Measurements from ENCODE around the gene AMN. TPM values are rescaled to one million over a fixed set of nuclear protein-coding genes. Genes with fewer than 3 reads are reported as not detected.

AMN gene
- total RNA-seq, 2 experiments from 2014 or later: 0.17 TPM; not detected in 1

DNA sequence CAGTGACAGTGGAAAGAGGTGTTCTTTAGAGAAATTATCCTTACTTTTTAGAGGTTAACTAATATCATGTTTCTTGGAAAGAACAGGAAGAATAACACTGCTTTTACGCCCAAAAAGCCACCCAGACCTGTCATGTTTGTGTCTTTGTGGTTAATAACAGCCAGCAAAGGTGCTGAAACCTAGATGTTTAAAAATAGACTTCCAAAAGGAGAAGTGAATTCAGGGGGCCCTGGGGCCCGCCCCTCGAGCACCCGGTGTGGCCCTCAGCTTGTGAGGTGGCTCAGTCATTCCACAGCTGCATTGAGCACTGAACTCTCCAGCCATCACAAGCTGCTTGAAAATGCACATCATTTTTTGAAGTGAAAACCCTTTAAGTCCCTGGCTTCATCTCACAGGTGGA, 20.8 kb upstream of the AMN start:
- POLR2A ChIA-PET: no interaction called here
- Mint-ChIP-seq H3K36me3 (peaks cover 48% of the 10 kb centered on the region), H3K27ac (peak overlapping the region; percentile 72), H3K4me3 (no peak overlapping the region), H3K27me3 (no peaks in the 10 kb centered on the region), H3K9me3 (no peaks in the 10 kb centered on the region), H3K4me1 (ENCODE audit: low read depth) (peaks cover 14% of the 10 kb centered on the region)
- CTCF ChIA-PET: no interaction called here
- intact Hi-C loops (cut with micrococcal nuclease): no loop called here
- DNase-seq: no peak

DNA sequence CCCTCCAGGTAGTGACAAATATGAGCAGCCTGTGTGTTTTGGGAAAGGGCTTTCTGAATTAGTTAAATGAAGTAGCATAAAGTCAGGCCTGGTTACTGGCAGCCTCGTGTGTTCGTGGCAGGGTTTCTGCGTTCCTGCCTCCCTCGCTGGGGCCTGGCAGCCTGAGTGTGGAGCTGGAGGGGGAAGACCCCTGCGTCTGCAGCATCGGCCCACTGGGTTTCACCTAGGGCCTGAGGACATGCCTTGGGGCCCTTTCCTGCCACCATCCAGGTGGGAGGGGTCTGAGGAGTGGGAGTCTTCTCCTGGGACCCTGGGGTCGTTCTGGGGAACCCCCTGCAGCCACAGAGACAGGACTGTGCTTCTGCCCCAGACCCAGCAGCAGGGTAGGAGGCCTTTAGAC, 20.4 kb upstream of the AMN start:
- ChIA-PET POLR2A (no interaction called here), CTCF (no interaction called here)
- no peak for DNase-seq
- no peaks in the 10 kb centered on the region for H3K9me3 Mint-ChIP-seq
- peaks cover 14% of the 10 kb centered on the region for H3K4me1 Mint-ChIP-seq (ENCODE audit: low read depth)
- H3K27me3 Mint-ChIP-seq: no peaks in the 10 kb centered on the region
- H3K4me3 Mint-ChIP-seq: no peak overlapping the region
- H3K27ac Mint-ChIP-seq: no peak overlapping the region
- H3K36me3 Mint-ChIP-seq: peaks cover 50% of the 10 kb centered on the region
- intact Hi-C loops (cut with micrococcal nuclease): no loop called here

DNA sequence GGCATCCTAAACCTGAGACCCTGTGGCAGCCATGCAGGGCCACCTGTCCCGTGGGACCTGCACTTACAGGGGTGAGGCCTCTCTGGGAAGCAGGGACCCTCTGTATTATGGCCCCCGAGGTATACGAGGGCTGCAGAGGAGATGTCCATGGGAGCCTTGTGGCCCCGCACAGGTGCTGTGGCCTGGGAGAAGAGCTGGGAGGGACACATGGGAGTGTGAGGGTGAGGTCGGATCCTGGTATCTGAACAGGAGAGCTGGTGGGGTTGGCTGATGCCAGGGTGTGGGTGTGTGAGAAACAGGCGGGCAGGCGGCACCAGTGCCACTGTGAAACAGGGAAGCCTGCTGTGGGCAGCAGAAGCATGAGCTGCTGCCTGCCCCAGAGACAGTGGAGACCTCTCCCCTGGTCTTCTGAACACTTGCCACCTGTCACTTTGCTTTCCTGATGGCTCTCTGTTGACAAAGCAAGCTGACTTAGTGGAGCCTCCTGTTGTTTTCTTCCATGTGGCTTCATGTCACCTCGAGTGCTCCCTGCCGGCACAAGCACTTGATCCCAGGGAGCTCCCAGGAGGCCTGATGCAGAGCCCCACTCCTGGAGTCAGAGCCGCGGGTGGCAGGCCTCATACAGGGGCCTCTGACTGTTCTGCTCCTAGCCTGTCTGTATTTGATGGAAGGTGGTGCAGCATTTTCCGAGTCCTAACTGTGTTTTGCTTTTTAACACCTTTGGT, 19.8 kb upstream of the AMN start:
- Mint-ChIP-seq H3K27ac (peak overlapping the region; percentile 9), H3K4me1 (ENCODE audit: low read depth) (peaks cover 14% of the 10 kb centered on the region), H3K4me3 (no peak overlapping the region), H3K27me3 (no peaks in the 10 kb centered on the region), H3K9me3 (no peaks in the 10 kb centered on the region), H3K36me3 (peaks cover 49% of the 10 kb centered on the region)
- intact Hi-C loops (cut with micrococcal nuclease): no loop called here
- CTCF ChIA-PET: no interaction called here
- DNase-seq: no peak
- POLR2A ChIA-PET: no interaction called here

DNA sequence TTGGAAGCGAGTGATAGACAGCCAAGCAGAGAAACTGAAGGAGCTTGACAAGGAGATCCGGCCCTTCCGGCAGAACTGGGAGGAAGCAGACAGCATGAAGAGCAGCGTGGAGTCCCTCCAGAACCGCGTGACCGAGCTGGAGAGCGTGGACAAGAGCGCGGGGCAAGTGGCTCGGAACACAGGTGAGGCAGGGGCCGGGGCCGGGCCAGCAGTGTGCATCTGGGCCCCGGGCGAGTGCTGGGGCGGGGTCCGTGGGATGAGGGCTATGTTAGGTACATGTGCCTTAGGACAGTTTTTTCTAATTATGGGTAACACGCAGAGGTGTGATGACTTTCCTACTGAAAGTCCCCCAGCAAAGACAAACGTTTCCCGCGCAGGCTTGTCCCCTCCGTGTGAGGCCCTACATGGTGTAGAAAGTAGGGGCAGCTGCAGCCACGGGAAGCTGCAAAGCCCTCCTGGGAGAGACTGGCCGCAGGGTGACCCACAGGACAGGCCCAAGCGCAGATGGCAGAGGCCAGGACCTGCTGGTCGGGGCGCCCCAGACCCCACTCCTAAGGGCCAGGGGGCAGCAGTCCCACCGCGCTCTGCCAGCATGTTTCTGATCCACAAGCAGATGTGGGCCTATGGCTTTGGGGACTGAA, 19.1 kb upstream of the AMN start:
- no peak overlapping the region for H3K4me3 Mint-ChIP-seq
- H3K9me3 Mint-ChIP-seq: no peaks in the 10 kb centered on the region
- H3K4me1 Mint-ChIP-seq (ENCODE audit: low read depth): peaks cover 11% of the 10 kb centered on the region
- ChIA-PET POLR2A (no interaction called here), CTCF (no interaction called here)
- no peaks in the 10 kb centered on the region for H3K27me3 Mint-ChIP-seq
- H3K27ac Mint-ChIP-seq: peak overlapping the region; percentile 47
- DNase-seq: no peak
- peaks cover 49% of the 10 kb centered on the region for H3K36me3 Mint-ChIP-seq
- intact Hi-C loops (cut with micrococcal nuclease): no loop called here

DNA sequence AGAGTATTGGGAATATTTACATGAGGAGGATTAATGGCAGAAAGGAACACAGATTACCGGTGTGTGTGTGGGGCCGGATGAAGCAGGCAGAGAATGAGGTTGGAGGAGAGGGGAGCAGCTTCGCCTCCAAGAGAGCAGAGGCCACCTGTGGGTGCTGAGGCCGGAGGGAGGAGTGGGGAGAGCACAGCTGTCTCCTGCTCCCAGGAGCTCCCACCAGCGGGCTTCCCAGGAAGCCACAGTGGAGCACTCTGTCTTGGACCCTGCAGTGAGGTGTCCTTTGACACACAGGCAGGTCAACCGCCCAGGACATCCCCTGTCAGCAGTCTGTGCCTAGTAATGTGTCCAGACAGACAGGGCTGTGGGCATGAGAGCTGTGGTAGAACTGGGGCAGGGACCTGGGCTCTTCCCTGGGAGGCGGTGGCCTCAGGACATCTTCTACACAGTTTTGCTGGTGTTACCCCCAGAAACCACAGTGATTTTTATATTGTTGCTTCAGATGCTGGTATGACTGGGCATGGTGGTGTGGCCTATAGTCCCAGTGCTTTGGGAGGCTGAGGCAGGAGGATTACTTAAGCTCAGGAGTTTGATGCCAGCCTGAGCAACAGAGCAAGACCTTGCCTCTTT, 18.5 kb upstream of the AMN start:
- peaks cover 45% of the 10 kb centered on the region for H3K36me3 Mint-ChIP-seq
- no peaks in the 10 kb centered on the region for H3K9me3 Mint-ChIP-seq
- ChIA-PET CTCF (no interaction called here), POLR2A (no interaction called here)
- H3K27me3 Mint-ChIP-seq: no peaks in the 10 kb centered on the region
- peak overlapping the region; percentile 47 for H3K27ac Mint-ChIP-seq
- H3K4me1 Mint-ChIP-seq (ENCODE audit: low read depth): peaks cover 7% of the 10 kb centered on the region
- H3K4me3 Mint-ChIP-seq: no peak overlapping the region
- intact Hi-C loops (cut with micrococcal nuclease): no loop called here
- DNase-seq: no peak

DNA sequence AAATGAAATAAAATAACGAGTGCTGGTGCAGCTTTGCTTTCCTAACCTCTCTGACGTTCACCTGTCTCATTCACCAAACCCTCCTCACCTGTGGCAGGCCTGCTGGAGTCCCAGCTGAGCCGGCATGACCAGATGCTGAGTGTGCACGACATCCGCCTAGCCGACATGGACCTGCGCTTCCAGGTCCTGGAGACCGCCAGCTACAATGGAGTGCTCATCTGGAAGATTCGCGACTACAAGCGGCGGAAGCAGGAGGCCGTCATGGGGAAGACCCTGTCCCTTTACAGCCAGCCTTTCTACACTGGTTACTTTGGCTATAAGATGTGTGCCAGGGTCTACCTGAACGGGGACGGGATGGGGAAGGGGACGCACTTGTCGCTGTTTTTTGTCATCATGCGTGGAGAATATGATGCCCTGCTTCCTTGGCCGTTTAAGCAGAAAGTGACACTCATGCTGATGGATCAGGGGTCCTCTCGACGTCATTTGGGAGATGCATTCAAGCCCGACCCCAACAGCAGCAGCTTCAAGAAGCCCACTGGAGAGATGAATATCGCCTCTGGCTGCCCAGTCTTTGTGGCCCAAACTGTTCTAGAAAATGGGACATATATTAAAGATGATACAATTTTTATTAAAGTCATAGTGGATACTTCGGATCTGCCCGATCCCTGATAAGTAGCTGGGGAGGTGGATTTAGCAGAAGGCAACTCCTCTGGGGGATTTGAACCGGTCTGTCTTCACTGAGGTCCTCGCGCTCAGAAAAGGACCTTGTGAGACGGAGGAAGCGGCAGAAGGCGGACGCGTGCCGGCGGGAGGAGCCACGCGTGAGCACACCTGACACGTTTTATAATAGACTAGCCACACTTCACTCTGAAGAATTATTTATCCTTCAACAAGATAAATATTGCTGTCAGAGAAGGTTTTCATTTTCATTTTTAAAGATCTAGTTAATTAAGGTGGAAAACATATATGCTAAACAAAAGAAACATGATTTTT, 17.1 kb upstream of the AMN start:
- peak overlapping the region; percentile 33 for H3K27ac Mint-ChIP-seq
- H3K36me3 Mint-ChIP-seq: peaks cover 45% of the 10 kb centered on the region
- peaks cover 7% of the 10 kb centered on the region for H3K4me1 Mint-ChIP-seq (ENCODE audit: low read depth)
- intact Hi-C loops (cut with micrococcal nuclease): no loop called here
- DNase-seq: no peak
- POLR2A ChIA-PET: no interaction called here
- H3K4me3 Mint-ChIP-seq: no peak overlapping the region
- no peaks in the 10 kb centered on the region for H3K9me3 Mint-ChIP-seq
- CTCF ChIA-PET: interaction anchor here (1.9 kb wide), 1 partner anchor 211 kb away, joined by 5 read pairs; no protein-coding TSS in a partner anchor
- H3K27me3 Mint-ChIP-seq: no peaks in the 10 kb centered on the region

DNA sequence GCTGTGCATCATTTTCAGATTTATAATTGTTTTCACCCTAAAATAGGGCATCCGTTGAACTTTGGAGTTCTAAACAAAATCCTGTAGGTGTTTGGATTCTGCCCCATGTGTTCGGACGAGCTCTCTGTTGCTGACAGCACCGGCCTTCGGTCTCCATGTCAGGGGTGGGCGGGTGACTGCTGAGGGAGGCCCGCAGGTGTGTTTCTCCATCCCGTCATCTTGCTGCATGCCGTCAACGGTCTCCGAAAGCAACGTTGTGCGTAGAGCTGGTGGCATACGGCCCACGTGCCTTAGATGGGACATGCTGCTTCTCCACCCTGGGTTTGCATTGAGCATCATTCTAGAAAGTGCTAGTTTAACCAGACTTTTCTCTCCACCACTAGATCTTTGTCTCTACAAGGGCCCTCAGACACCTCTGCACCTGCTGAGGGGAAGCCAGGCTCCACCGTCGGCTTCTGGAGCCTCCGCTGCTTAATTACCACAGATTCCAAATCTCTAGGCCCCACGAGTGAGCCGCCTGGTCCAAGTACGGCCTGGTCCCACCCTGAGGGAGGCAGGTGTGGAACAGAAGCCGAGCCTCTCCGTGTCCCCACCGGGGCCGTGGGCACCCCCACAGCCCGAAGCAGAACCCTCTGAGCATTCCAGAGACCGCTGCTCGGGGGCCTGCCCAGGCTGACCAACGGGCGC, 15.7 kb upstream of the AMN start:
- no peak overlapping the region for H3K4me3 Mint-ChIP-seq
- H3K27ac Mint-ChIP-seq: no peak overlapping the region
- CTCF ChIA-PET: interaction anchor here (1.9 kb wide), 1 partner anchor 212 kb away, joined by 5 read pairs; no protein-coding TSS in a partner anchor
- H3K9me3 Mint-ChIP-seq: no peaks in the 10 kb centered on the region
- POLR2A ChIA-PET: no interaction called here
- no peak for DNase-seq
- H3K36me3 Mint-ChIP-seq: peaks cover 36% of the 10 kb centered on the region
- no peaks in the 10 kb centered on the region for H3K27me3 Mint-ChIP-seq
- intact Hi-C loops (cut with micrococcal nuclease): no loop called here
- no peaks in the 10 kb centered on the region for H3K4me1 Mint-ChIP-seq (ENCODE audit: low read depth)

DNA sequence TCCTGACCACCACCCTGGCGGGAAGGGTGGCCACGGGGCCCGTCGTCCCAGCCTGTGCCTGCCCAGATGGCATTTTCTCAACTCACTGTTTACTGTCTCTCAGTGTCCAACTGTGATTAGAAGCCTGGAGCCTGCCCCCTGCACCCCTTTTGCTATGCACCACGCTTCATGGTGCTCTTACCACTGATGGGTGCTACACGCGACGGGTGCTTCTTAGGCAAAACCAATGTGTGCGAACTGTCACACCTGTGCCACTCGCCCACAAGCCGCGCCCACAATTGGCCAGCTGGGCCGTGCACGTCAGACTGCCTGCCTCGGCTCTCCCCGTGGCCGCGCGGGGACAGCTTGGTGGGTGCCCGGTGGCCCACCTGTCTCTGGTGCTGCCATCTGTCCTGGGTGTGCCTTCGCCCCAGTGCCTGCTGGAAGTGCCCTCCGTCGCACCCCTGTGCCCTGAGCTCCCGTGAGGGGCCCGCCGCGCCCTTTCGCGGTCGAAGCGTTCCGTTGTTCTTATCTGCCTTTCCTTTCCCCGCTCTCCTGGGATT, 15.1 kb upstream of the AMN start:
- H3K27ac Mint-ChIP-seq: no peak overlapping the region
- intact Hi-C loops (cut with micrococcal nuclease): no loop called here
- no peaks in the 10 kb centered on the region for H3K4me1 Mint-ChIP-seq (ENCODE audit: low read depth)
- ChIA-PET POLR2A (no interaction called here), CTCF (no interaction called here)
- no peaks in the 10 kb centered on the region for H3K9me3 Mint-ChIP-seq
- no peak for DNase-seq
- H3K36me3 Mint-ChIP-seq: peaks cover 36% of the 10 kb centered on the region
- no peak overlapping the region for H3K4me3 Mint-ChIP-seq
- H3K27me3 Mint-ChIP-seq: no peaks in the 10 kb centered on the region

DNA sequence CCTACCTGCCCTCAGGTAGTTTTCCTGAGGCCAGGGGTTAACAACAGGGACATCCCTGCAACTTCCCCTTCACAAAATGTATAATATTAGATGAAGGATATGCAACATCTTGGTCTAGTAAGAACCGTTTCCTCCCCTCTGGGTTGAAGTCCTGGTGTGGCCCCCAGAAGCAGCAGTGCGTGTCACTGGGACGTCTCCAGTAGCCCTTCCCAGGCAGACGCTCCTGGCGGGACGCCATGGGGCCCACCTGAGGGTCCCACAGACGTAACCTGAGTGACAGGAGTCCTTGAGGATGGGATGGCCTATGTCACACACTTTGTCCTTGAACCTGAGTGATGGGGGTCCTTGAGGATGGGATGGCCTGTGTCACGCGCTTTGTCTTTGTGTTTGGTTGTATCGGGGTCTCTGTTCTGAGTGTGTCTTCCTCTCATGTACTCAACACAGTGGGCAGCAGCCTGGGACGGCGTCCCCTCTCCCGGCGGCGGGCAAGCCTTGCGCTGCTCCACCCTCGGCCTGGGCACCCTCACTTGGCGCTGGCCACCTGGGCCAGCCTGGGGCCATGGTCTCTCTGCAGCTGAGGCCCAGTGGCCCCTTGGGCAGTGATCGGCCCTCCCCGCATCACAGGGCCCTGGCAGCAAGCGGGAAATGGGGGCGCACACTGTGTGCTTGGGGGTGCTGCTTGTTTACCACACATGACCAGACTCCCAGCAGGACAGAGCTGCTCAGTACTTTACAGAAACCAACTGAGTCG, 14.3 kb upstream of the AMN start:
- POLR2A ChIA-PET: no interaction called here
- Mint-ChIP-seq H3K9me3 (no peaks in the 10 kb centered on the region), H3K4me3 (no peak overlapping the region), H3K4me1 (ENCODE audit: low read depth) (no peaks in the 10 kb centered on the region), H3K27ac (no peak overlapping the region), H3K27me3 (no peaks in the 10 kb centered on the region), H3K36me3 (peaks cover 29% of the 10 kb centered on the region)
- DNase-seq: no peak
- intact Hi-C loops (cut with micrococcal nuclease): no loop called here
- CTCF ChIA-PET: no interaction called here

DNA sequence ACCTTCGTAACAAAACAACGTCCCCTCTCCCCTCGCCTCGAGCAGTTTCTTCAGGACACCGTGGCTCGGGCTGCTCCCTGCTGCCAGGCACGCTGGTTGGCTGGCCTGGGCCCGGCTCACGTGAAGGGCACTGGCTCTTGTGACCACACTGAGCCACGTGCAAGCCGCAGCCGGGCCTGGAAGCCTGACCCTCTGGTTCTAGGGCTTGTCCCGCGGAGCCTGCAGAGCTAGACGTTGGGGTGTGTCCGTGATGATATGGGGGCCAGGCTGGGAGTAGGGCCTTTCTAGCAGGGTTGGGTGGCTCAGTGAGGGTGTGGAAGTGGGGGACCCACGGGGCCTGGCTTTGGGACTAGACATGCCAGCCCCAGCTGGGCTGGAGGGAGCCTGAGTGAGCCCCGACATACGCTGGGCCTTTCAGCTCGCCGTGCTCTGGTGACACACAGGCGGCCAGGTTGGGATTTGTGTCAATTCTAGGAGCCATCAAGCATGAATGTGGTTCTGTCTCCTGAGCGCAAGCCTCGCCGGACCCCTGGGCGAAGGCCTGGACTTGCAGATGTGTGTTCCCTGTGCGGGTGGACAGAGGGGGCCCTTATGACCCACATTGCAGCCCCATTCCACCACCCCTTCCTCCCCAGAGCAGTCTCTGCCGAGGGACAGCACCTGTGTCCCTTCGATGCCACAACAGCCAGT, 13.6 kb upstream of the AMN start:
- no peak overlapping the region for H3K4me3 Mint-ChIP-seq

DNA sequence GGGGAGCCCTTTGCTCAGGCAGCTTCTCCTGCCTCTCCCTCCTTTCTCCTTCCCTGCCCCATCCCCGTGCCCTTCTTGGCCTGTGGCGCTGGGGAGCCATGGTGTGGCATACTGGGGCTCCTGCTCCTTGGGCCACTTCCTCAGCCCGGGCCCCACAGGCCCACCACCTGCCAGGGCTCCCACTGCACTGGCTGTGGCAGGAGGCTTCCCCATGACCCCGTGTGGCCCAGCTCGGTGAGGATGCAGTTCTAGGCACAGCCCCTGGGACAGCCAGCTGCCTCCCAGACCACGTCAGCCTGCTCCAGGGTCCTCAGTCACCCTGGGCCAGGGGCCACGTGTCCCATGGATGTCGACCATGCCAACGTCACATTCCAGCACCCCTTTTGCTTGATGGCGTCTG, 13.0 kb upstream of the AMN start:
- Mint-ChIP-seq H3K27me3 (no peaks in the 10 kb centered on the region), H3K4me1 (ENCODE audit: low read depth) (no peaks in the 10 kb centered on the region), H3K9me3 (no peaks in the 10 kb centered on the region), H3K27ac (no peak overlapping the region), H3K36me3 (peaks cover 20% of the 10 kb centered on the region), H3K4me3 (no peak overlapping the region)
- DNase-seq: no peak
- ChIA-PET POLR2A (no interaction called here), CTCF (no interaction called here)
- intact Hi-C loops (cut with micrococcal nuclease): no loop called here

More for the DNA sequence above, 13.6 kb upstream of the AMN start:
- no peaks in the 10 kb centered on the region for H3K27me3 Mint-ChIP-seq
- ChIA-PET POLR2A (no interaction called here), CTCF (no interaction called here)
- DNase-seq: no peak
- H3K9me3 Mint-ChIP-seq: no peaks in the 10 kb centered on the region
- intact Hi-C loops (cut with micrococcal nuclease): no loop called here
- peaks cover 23% of the 10 kb centered on the region for H3K36me3 Mint-ChIP-seq
- no peak overlapping the region for H3K27ac Mint-ChIP-seq
- H3K4me1 Mint-ChIP-seq (ENCODE audit: low read depth): no peaks in the 10 kb centered on the region
